Stimulated activated CD4-positive, alpha-beta T cell treated with anti-CD3 and anti-CD28 coated beads, Interleukin-1b, Interleukin-23, amount 100 ng/mL, for 4 hours (primary cell): Measurements from ENCODE around the gene NEK3.
"Not testable (repeated sequence)": the region's sequence is repeated elsewhere in the genome, so short reads cannot be mapped to it uniquely, and the experiment has no call there.

ENCODE experiments used
- DNase-seq, 2 donors: peaks; one replicate each; pipeline ENCODE4 v3.0.0-alpha.2; 2020; ENCODE audit warnings: low read depth in 2 of 2

The NEK3 gene

GRCh38 chr13:52170828-52171391 is 11.5 kb upstream of the NEK3 start:
- DNase-seq: not testable (repeated sequence)

GRCh38 chr13:52169839-52170238 is 10.4 kb upstream of the NEK3 start:
- no peak for DNase-seq

GRCh38 chr13:52165411-52165810 is 6.0 kb upstream of the NEK3 start:
- DNase-seq: no peak

- DNase-seq: no peak
These were observed 5.6 kb upstream of the NEK3 start for GRCh38 chr13:52164989-52165388.

- not testable (repeated sequence) for DNase-seq
These were observed 4.5 kb upstream of the NEK3 start for GRCh38 chr13:52163878-52164277.

GRCh38 chr13:52162279-52163101 is 3.1 kb upstream of the NEK3 start:
- DNase-seq: no peak

GRCh38 chr13:52161181-52161646 is 1.8 kb upstream of the NEK3 start:
- DNase-seq: no peak

GRCh38 chr13:52160506-52160905 is 1.1 kb upstream of the NEK3 start:
- DNase-seq: no peak

- no peak for DNase-seq
These were observed 656 bp upstream of the NEK3 start for GRCh38 chr13:52160053-52160452.

- DNase-seq: no peak
These were observed 703 bp downstream of the NEK3 start for GRCh38 chr13:52158629-52159158.

GRCh38 chr13:52156724-52157261 is 2.6 kb downstream of the NEK3 start:
- DNase-seq: no peak

GRCh38 chr13:52155177-52155576 is 4.2 kb downstream of the NEK3 start:
- DNase-seq: no peak

GRCh38 chr13:52147225-52147624 is 12.2 kb downstream of the NEK3 start:
- no peak for DNase-seq

GRCh38 chr13:52141299-52141698 is 18.1 kb downstream of the NEK3 start:
- no peak for DNase-seq

- DNase-seq: no peak
These were observed 21.9 kb downstream of the NEK3 start for GRCh38 chr13:52137489-52137888.

- DNase-seq: no peak
These were observed 22.6 kb downstream of the NEK3 start for GRCh38 chr13:52136763-52137162.

- DNase-seq: no peak
These were observed 28.8 kb downstream of the NEK3 start for GRCh38 chr13:52130641-52131040.

GRCh38 chr13:52128714-52129700 is 30.4 kb downstream of the NEK3 start, which contains the start of gene NEK5:
Gene NEK5, minus strand, starts transcription at chr13:52129073. Its CDS starts 1,591 bp downstream, at chr13:52127482.
- DNase-seq: peak; percentile 27 to 52

GRCh38 chr13:52127783-52128702 is 31.4 kb downstream of the NEK3 start:
- peak; percentile 13 to 48 for DNase-seq

- no peak for DNase-seq
These were observed 32.0 kb downstream of the NEK3 start for GRCh38 chr13:52127378-52127777.
